Epithelial cell of prostate (primary cell): ENCODE results near the gene NSRP1.
"Not testable (repeated sequence)": the region's sequence is repeated elsewhere in the genome, so short reads cannot be mapped to it uniquely, and the experiment has no call there.

ENCODE experiments used
- DNase-seq: peaks from one replicate; pipeline ENCODE4 v3.0.0-alpha.2; 2011; ENCODE audit warnings: low read depth, low spot score
- H3K27ac ChIP-seq: fragments of 450-650 bp; 2 replicates; pipeline ENCODE4 v1.5.1; 2017; ENCODE audit warnings: mild to moderate bottlenecking

Gene NSRP1

DNA sequence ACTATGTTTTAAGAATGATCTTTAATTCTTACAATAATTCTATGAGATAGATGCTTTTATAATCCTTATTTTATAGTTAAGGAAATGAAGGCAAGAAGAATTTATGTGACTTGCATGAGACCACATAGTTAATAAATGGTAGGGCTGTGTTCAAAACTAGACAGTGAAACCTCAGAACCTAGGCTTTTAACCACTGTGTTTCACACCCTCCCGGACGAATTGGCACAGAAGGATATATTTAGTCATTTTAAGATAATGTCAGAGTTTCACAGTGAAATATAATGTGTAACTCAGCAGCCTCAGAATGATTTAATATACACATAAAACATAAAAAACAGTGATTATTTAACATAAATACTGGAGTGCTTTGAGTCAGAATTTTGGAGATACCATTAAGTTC is 57.0 kb downstream of the NSRP1 start:
- DNase-seq: no peak
- H3K27ac ChIP-seq: no peak overlapping the region

DNA sequence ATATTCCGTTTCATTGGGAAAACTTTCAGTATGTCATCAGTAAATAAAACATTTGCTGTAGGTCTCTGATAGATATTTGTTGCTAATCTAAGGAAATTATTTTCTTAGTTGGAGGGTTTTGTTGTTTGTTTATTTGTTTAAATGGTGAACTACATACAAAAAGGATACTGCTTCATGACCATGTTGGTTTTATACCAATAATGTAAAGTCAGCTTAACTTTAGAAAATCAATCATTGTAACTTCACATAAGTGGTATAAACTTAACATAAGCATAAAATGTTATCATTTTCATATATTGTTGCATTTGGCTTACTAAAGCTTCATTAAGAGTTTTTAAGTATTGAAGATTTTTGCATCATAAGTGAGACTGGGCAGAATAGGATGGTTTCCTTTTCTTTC is 57.9 kb downstream of the NSRP1 start:
- DNase-seq: no peak

GRCh38 chr17:30176855-30177254 is 60.2 kb downstream of the NSRP1 start:
- DNase-seq: no peak
- no peak overlapping the region for H3K27ac ChIP-seq

More for the DNA sequence above, 57.9 kb downstream of the NSRP1 start:
- no peak overlapping the region for H3K27ac ChIP-seq

DNA sequence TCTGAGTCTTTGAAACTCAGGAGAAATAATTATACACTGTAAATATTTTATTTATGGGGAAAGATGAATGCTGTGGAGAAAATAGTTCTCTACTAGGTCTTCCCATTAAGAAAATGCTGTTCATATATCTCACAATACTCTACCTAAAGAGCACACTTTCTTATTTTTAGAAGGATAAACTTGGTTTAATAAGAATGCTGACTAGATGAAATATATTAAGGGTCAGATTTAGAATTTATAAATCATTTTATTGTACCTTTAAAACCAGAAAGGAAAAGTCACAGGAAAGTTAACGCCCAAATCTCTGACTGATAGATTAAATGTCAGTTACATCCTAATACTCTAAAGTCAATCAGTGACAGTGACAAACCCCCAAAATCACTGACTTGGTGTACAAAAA is 70.1 kb downstream of the NSRP1 start:
- no peak for DNase-seq
- H3K27ac ChIP-seq: no peak overlapping the region

DNA sequence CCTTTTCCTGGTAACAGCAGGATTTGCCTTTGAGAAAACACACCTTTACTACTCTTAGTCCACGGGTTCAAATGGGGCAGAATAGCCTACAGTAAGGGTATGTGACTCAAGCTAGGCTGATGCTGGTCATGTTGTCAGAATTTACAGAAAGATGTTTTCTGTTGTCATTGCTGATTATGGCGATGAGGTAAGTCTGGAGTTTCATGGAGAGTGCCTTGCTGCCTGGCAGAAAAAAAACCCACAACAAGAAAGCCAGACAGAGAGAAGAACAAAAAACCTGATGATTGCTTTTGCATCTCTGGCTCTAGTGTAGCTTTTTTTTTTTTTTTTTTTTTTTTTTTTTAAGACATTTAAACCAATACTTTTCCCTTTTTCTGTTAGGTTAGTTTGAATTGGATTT is 71.0 kb downstream of the NSRP1 start:
- H3K27ac ChIP-seq: peak overlapping the region; percentile 17
- no peak for DNase-seq

GRCh38 chr17:30188211-30188939 is 71.8 kb downstream of the NSRP1 start:
- peak overlapping the region; percentile 17 for H3K27ac ChIP-seq
- peak; percentile 33 for DNase-seq

- no peak overlapping the region for H3K27ac ChIP-seq
- DNase-seq: no peak
These were observed 74.5 kb downstream of the NSRP1 start for GRCh38 chr17:30191072-30191471.

DNA sequence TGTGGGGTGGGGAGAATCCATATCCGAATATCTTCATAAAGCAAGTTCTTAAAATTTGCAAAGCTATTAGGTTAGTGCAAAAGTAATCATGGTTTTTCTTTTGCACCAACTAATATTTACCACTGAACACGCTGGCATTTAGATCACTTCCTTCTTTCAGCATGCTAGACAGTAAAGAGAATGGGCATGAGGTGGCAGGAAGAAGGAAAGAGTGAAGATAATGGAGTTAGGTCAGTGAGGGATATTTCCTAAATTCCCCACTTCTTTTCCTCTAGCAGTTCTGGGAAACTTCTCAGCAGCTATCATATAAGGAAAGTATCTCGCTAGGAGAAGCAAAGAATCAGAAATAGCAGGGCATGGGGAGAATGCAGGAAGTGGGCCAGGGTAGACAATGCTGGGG is 79.9 kb downstream of the NSRP1 start:
- no peak overlapping the region for H3K27ac ChIP-seq
- no peak for DNase-seq

GRCh38 chr17:30197416-30197815 is 80.8 kb downstream of the NSRP1 start:
- H3K27ac ChIP-seq: no peak overlapping the region
- no peak for DNase-seq

- no peak for DNase-seq
These were observed 83.0 kb downstream of the NSRP1 start for GRCh38 chr17:30199600-30199999.

DNA sequence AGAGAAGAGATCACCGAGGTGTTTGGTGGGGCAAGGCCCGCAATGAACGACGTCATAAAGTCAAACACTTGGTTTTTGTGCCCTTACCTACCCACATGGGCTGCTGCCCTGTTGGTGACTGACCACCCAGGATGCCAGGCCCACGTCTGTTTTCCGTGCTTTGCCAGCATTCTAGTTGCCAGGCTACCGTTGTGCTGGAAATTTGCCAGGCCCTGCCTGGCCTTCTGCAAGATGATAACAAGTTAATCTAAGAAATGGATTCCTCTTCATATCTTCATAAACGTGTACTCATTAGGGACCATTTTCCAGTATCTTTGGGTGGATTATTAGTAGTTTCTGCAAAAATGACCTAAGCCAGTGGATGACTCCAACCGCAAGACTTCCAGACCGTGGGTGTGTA is 83.5 kb downstream of the NSRP1 start:
- no peak for DNase-seq
- no peak overlapping the region for H3K27ac ChIP-seq

More at GRCh38 chr17:30199600-30199999, 83.0 kb downstream of the NSRP1 start:
- no peak overlapping the region for H3K27ac ChIP-seq

DNA sequence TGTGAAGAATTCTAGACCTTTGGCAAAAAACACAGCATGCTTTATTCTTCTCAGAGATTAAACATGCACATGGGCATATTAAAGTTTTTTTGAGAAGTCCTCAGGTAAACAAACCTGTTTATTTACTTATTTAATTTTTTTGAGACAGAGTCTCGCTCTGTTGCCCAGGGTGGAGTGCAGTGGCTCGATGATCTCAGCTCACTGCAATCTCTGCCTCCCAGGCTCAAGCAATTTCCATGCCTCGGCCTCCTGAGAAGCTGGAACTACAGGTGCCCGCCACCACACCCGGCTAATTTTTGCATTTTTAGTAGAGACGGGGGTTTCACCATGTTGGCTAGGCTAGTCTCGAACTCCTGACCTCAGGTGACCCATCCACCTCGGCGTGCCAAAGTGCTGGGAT is 84.0 kb downstream of the NSRP1 start:
- DNase-seq, H3K27ac ChIP-seq: not testable (repeated sequence)

DNA sequence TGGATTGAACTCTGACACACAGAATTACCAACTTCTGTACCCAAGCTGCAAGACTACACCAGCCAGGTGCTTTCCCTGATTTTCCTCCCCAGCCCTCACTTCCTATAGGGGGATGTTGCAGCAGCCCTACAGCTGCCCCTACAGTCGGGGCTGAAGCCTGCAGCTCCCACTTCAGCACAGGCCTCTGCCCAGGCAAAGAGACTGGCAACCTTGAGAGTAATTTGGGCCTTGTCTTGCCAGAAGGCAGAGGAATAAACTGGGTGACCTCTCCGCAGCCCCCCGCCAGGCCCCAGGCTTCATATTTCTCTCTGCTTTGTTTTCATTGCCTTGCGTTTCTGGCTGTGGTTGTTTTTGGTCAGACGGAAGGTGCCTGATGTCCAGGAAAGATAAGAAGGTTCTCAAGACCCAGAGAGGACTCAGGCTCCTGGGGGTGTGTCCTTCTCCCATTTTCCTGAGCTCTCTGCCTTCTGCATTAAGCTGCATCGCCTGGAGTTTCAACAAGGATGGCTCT is 86.9 kb downstream of the NSRP1 start:
- no peak overlapping the region for H3K27ac ChIP-seq
- no peak for DNase-seq

DNA sequence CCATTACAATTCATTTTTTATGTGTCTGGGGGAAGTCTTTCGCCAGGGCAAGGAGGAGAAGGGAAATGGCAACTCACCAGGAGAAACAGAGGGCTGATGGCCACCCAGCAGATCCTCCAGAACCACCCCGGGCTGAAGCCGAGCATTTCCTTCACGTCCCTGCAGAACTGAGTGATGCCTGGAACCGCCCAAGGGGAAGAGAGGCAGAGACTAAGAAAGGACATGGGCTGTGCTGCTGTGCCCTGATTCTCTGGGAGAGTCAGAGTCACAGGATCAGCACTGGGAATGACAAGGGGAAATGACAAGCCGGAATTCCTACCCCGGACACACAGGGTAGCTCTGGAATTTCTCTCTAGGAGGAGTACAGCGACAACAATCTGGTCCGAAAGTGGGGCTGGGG is 91.0 kb downstream of the NSRP1 start:
- H3K27ac ChIP-seq: no peak overlapping the region
- no peak for DNase-seq

GRCh38 chr17:30208214-30208613 is 91.6 kb downstream of the NSRP1 start:
- DNase-seq: no peak
- no peak overlapping the region for H3K27ac ChIP-seq

- no peak for DNase-seq
- H3K27ac ChIP-seq: no peak overlapping the region
These were observed 93.3 kb downstream of the NSRP1 start for GRCh38 chr17:30209930-30210329.

GRCh38 chr17:30210366-30210765 is 93.8 kb downstream of the NSRP1 start:
- no peak overlapping the region for H3K27ac ChIP-seq
- no peak for DNase-seq

DNA sequence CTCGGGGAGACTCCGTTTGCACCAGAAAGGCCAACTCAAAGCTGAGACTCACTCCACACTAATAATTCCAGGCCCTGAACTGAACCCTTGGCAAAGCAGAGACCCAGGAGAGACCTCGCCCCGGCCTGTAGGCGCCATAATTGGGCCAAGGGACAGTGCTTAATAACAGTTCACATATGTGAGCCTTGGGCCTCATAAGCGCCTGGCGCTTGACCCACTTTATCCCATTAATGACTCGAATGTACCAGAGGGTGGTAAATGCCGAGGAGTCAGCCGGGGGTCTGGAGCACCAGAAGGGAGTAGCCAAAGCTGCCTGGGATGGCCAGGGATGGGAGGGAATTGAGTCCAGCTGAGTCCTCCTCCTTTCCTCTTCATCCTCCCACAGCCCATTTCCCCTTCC is 94.3 kb downstream of the NSRP1 start:
- no peak for DNase-seq
- H3K27ac ChIP-seq: no peak overlapping the region

GRCh38 chr17:30211371-30211770 is 94.8 kb downstream of the NSRP1 start:
- no peak for DNase-seq
- H3K27ac ChIP-seq: no peak overlapping the region

- H3K27ac ChIP-seq: no peak overlapping the region
- DNase-seq: no peak
These were observed 96.1 kb downstream of the NSRP1 start for GRCh38 chr17:30212750-30213149.

GRCh38 chr17:30217054-30217453 is 100.4 kb downstream of the NSRP1 start:
- DNase-seq: no peak
- no peak overlapping the region for H3K27ac ChIP-seq

DNA sequence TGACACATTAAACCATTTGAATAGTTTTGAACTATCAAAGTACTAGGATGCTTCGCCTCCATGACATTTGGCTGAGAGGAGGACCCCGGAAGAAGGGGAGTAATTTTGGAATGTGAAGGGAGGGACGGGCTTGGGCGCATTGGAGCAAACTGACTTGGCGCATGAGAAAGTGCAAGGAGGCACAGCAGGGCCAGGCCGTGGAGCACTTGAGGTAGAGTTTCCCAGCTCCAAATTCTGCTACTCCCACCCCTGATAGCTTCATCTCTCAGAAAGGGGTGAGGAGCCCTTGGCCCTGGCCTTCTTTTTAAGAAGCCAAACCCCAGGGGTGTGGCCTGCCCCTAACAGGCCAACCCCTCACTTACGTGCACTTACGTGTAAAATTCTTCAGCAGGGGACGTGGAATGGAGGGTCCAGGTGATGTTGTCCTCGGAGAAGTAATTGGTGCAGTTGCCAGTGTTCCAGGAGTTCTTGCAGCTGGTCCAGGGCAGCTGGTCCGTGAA is 101.2 kb downstream of the NSRP1 start:
- no peak for DNase-seq
- H3K27ac ChIP-seq: no peak overlapping the region
